Fibroblast of the aortic adventitia (primary cell): Measurements from ENCODE around the gene MYO1H. TPM values are rescaled to one million over a fixed set of nuclear protein-coding genes. Genes with fewer than 3 reads are reported as not detected.

ENCODE experiments used
- DNase-seq: peaks from one replicate; pipeline ENCODE4 v3.0.0-alpha.2; 2010; ENCODE audit warnings: low read depth
- H3K4me3 ChIP-seq: 2 replicates; pipeline ENCODE4 v1.5.1; 2011; ENCODE audit warnings: low read depth, mild to moderate bottlenecking, control low read depth, low read length, moderate library complexity
- total RNA-seq: library from RNA; depleted of rRNA; stranded (reverse); fragments of >200 nt; gene quantifications from 2 replicates; pipeline ENCODE4 v1.2.3, GENCODE V29; 2012; ENCODE audit warnings: low replicate concordance
- TF ChIP-seq, protein P1 (sequence below): IDR thresholded peaks from 2 replicates; pipeline ENCODE4 v1.5.1; 2011; ENCODE audit warnings: mild to moderate bottlenecking, low read length, control low read depth, inconsistent platforms; ENCODE audit not compliant: insufficient read depth

The MYO1H gene
- total RNA-seq, 1 donor, result not detected

DNA sequence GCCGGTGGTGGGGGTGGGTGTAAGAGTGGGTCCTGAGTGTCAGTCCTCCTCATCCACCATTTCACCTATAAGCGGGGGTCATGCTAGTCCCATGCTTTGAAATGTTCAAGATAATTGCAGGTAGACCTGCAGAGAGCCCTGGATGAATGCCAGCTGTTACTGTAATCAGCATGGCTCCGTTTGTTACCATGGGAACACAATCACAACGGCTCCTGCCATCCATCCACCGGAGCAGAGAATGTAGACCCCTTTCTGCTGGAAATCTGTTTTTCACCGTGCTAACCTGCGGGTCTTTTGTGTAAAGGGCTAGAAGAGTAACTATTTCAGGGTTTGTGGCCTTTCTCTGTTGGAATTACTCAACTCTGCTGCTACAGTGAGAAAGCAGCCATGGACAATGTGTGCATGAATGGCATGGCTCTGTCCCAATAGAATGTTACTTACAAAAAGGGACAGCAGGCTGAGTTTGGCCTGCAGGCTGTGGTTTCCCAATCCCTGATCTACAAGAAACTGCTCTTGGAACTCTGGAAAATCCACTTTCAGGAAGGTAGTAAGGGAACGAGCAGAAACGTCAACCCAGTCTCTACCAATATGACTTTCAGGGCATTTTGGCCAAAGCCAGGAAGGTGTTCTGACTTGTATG is 93.3 kb downstream of the MYO1H start:
- TF ChIP-seq, protein P1, sequence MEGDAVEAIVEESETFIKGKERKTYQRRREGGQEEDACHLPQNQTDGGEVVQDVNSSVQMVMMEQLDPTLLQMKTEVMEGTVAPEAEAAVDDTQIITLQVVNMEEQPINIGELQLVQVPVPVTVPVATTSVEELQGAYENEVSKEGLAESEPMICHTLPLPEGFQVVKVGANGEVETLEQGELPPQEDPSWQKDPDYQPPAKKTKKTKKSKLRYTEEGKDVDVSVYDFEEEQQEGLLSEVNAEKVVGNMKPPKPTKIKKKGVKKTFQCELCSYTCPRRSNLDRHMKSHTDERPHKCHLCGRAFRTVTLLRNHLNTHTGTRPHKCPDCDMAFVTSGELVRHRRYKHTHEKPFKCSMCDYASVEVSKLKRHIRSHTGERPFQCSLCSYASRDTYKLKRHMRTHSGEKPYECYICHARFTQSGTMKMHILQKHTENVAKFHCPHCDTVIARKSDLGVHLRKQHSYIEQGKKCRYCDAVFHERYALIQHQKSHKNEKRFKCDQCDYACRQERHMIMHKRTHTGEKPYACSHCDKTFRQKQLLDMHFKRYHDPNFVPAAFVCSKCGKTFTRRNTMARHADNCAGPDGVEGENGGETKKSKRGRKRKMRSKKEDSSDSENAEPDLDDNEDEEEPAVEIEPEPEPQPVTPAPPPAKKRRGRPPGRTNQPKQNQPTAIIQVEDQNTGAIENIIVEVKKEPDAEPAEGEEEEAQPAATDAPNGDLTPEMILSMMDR, result no peak
- peak; percentile 34 for DNase-seq
- no peak overlapping the region for H3K4me3 ChIP-seq

DNA sequence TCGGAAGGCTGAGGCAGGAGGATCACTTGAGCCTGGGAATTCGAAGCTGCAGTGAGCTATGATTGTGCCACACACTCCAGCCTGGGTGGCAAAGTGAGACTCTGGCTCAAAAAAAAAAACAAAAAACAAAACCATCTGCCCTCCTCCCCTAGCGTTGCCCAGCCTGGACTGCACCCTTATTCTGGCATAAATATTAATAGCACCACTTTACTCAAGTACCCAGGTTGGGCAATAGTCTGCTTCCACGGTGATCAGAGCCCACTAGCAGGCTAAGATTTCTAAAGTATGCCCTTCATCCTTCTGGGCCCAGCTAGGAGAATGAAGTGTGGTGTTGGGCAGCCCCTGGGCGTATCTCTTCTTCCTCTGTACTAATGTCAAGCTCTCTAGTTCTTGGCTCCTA is 96.1 kb downstream of the MYO1H start:
- no peak for DNase-seq
- TF ChIP-seq, protein P1, result no peak
- no peak overlapping the region for H3K4me3 ChIP-seq

DNA sequence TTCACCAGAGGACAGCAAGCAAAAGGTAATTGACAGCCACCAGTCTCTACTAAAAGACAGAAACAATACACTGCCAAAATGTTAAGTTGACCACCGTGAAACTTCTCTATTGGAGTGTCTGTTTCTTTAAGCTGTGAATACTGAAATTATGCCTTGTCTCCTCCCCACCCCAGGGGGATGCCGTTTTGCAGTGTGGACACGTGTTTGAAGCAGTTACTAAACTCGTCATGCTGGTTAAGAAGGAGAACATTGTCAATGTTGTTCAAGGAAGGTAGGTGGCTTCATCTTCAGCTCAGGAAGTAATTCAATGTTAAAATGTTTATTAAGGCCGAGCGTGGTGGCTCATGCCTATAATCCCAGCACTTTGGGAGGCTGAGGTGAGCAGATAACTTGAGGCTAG is 96.6 kb downstream of the MYO1H start:
- TF ChIP-seq, protein P1, result no peak
- no peak overlapping the region for H3K4me3 ChIP-seq
- DNase-seq, result no peak

DNA sequence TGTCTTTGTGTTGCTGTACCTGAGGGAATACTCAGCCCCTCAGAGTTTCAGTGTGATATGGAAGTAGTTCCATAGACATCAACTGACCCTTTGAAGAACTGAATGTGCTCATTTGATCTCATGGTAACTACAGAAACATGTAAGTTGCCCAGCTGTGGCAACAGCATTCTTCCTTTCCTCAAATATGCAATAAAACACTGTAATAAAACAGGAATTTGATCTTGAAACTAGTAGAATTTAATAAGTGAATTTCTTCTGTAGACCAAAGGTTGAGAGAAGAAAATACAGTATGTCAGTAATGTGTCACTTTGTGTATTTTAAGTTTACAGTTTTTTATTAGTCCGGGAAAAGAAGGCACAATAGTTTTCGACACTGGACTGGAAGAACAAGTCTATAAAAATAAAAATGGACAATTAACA is 97.5 kb downstream of the MYO1H start:
- TF ChIP-seq, protein P1, result no peak

DNA sequence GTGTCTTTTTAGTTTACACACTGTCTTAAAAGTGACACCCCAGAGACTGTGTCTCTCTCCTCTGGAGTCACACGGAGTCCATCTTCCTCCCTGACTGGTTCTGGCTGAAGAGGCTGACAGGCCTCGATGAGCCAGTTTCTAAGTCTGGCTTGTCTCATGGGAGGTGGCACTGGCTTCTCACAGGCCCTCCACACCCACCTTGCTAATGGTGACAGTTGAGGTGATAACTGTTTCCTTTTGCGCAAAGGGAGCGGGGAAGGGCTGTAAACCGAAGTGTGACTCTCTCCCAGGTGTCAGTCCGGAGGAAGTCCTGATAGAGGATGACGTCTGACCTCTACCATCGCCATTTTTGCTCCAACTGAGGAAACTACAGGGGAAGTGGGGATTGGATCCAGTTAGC is 99.2 kb downstream of the MYO1H start:
- TF ChIP-seq, protein P1, result no peak
- DNase-seq, result no peak
- no peak overlapping the region for H3K4me3 ChIP-seq

More for the DNA sequence above, 97.5 kb downstream of the MYO1H start:
- H3K4me3 ChIP-seq, result no peak overlapping the region
- DNase-seq, result no peak

DNA sequence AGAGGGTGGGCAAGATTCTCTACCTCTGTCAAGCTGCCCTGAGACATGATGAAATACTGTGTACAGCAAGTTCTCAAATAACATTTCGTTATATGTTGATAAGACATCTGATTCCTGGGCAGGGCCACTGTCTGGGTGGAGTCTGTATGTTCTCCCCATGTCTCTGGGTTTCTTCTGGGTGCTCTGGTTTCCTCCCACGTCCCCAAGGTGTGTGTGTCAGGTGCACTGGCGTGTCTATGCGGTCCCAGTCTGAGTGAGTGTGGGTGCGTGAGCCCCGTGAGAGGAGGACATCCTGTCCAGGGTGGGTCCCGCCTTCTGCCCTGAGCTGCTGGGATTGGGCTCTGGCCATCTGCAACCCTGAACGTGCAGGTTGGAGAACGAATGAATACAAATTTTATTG is 99.8 kb downstream of the MYO1H start:
- no peak overlapping the region for H3K4me3 ChIP-seq
- DNase-seq, result no peak
- TF ChIP-seq, protein P1, result no peak

DNA sequence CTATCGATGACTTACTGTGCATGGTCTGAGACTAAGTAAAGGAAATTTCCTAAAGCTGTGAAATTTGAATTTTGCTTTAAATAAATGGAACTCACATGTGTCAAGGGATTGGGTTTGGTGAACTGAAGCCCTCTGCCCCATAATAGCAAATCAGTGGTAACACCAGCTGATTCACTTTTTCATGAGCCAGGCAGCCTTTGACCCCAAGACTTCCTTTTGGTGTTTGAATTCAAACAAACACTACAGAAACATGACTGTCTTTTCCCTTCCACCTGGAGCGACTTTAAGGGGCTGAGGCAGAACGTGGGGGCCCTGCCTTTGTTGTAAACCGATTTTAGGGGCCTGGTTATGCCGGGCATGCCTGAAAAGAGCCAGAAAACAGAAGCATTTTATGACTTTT is 100.6 kb downstream of the MYO1H start:
- DNase-seq, result no peak
- TF ChIP-seq, protein P1, result no peak
- no peak overlapping the region for H3K4me3 ChIP-seq
